ENCODE data around the gene MUC22.

The MUC22 gene

GRCh38 chr6:31055441-31055840 is 45.2 kb downstream of the MUC22 start:
- Histone ChIP-seq H3K9ac (ENCODE audit: low read length) (no peak overlapping the region), H3K9me2 (ENCODE audit: low read depth, low read length) (no peaks in the 10 kb centered on the region), H3K4me2 (ENCODE audit: low read length) (no peak overlapping the region), H3K27me3 (ENCODE audit: insufficient read depth, low read length) (no peaks in the 10 kb centered on the region), H4K20me1 (ENCODE audit: insufficient read depth, low read length) (no peaks in the 10 kb centered on the region), H3K4me1 (ENCODE audit: insufficient read depth, low read length, severe bottlenecking) (no peaks in the 10 kb centered on the region), H3F3A (ENCODE audit: insufficient read depth, low read length) (no peaks in the 10 kb centered on the region), H3K27ac (ENCODE audit: low read depth, low read length, poor library complexity, severe bottlenecking) (no peak overlapping the region), H3K4me3 (ENCODE audit: low read depth, low read length, poor library complexity, severe bottlenecking) (no peak overlapping the region), H3K79me2 (ENCODE audit: insufficient read depth, low read length) (no peaks in the 10 kb centered on the region), H3K36me3 (ENCODE audit: insufficient read depth, low read length) (no peaks in the 10 kb centered on the region), H2AFZ (ENCODE audit: low read length) (no peak overlapping the region), H3K9me3 (ENCODE audit: low read length) (no peaks in the 10 kb centered on the region)
- TF ChIP-seq EZH2 (IDR thresholded peaks at IDR 0.05; ENCODE audit: borderline replicate concordance, low read length) (no peak), CTCF (IDR thresholded peaks at IDR 0.05; ENCODE audit: low read length) (no peak)

- no peaks in the 10 kb centered on the region for H3K4me1 ChIP-seq (ENCODE audit: insufficient read depth, low read length, severe bottlenecking)
- no peak overlapping the region for H3K4me3 ChIP-seq (ENCODE audit: low read depth, low read length, poor library complexity, severe bottlenecking)
- H3K9me3 ChIP-seq (ENCODE audit: low read length): no peaks in the 10 kb centered on the region
- no peaks in the 10 kb centered on the region for H4K20me1 ChIP-seq (ENCODE audit: insufficient read depth, low read length)
- H2AFZ ChIP-seq (ENCODE audit: low read length): no peak overlapping the region
- H3K27ac ChIP-seq (ENCODE audit: low read depth, low read length, poor library complexity, severe bottlenecking): no peak overlapping the region
- H3F3A ChIP-seq (ENCODE audit: insufficient read depth, low read length): no peaks in the 10 kb centered on the region
- no peaks in the 10 kb centered on the region for H3K79me2 ChIP-seq (ENCODE audit: insufficient read depth, low read length)
- TF ChIP-seq EZH2 (IDR thresholded peaks at IDR 0.05; ENCODE audit: borderline replicate concordance, low read length) (no peak), CTCF (IDR thresholded peaks at IDR 0.05; ENCODE audit: low read length) (no peak)
- no peaks in the 10 kb centered on the region for H3K9me2 ChIP-seq (ENCODE audit: low read depth, low read length)
- H3K36me3 ChIP-seq (ENCODE audit: insufficient read depth, low read length): no peaks in the 10 kb centered on the region
- H3K27me3 ChIP-seq (ENCODE audit: insufficient read depth, low read length): no peaks in the 10 kb centered on the region
- H3K9ac ChIP-seq (ENCODE audit: low read length): no peak overlapping the region
- H3K4me2 ChIP-seq (ENCODE audit: low read length): no peak overlapping the region
Measured at GRCh38 chr6:31057426-31058003, 47.2 kb downstream of the MUC22 start.

- Histone ChIP-seq H3K9ac (ENCODE audit: low read length) (no peak overlapping the region), H3K4me2 (ENCODE audit: low read length) (no peak overlapping the region), H4K20me1 (ENCODE audit: insufficient read depth, low read length) (no peaks in the 10 kb centered on the region), H3F3A (ENCODE audit: insufficient read depth, low read length) (no peaks in the 10 kb centered on the region), H3K4me1 (ENCODE audit: insufficient read depth, low read length, severe bottlenecking) (no peaks in the 10 kb centered on the region), H2AFZ (ENCODE audit: low read length) (no peak overlapping the region), H3K9me3 (ENCODE audit: low read length) (no peaks in the 10 kb centered on the region), H3K79me2 (ENCODE audit: insufficient read depth, low read length) (no peaks in the 10 kb centered on the region), H3K4me3 (ENCODE audit: low read depth, low read length, poor library complexity, severe bottlenecking) (no peak overlapping the region), H3K27ac (ENCODE audit: low read depth, low read length, poor library complexity, severe bottlenecking) (no peak overlapping the region), H3K36me3 (ENCODE audit: insufficient read depth, low read length) (no peaks in the 10 kb centered on the region), H3K9me2 (ENCODE audit: low read depth, low read length) (no peaks in the 10 kb centered on the region), H3K27me3 (ENCODE audit: insufficient read depth, low read length) (no peaks in the 10 kb centered on the region)
- peak; percentile 40; the same call in 1 of the 2 replicates for TF ChIP-seq CTCF (IDR thresholded peaks at IDR 0.05; ENCODE audit: low read length)
- no peak for TF ChIP-seq EZH2 (IDR thresholded peaks at IDR 0.05; ENCODE audit: borderline replicate concordance, low read length)
Measured at GRCh38 chr6:31058128-31058894, 48.0 kb downstream of the MUC22 start.
